Dedifferentiated amniotic fluid mesenchymal stem cell (primary cell): ENCODE results near the gene LRRC34.
A peak's percentile ranks its signal among the peaks of the same experiment; 100 is the strongest.

Experiments
- DNase-seq: peaks from one replicate; pipeline ENCODE4 v3.0.0-alpha.2; 2016; ENCODE audit errors: extremely low spot score

The LRRC34 gene

GRCh38 chr3:169812332-169813235 lies at the start of gene LRRC34, which contains the start of gene LRRIQ4:
TSS of gene LRRC34 (minus strand) at chr3:169812904. CDS start at chr3:169812548, 356 bp downstream.
TSS of gene LRRIQ4 (plus strand) at chr3:169812870. CDS start at chr3:169821922, 9,052 bp downstream.
- no peak for DNase-seq

DNA sequence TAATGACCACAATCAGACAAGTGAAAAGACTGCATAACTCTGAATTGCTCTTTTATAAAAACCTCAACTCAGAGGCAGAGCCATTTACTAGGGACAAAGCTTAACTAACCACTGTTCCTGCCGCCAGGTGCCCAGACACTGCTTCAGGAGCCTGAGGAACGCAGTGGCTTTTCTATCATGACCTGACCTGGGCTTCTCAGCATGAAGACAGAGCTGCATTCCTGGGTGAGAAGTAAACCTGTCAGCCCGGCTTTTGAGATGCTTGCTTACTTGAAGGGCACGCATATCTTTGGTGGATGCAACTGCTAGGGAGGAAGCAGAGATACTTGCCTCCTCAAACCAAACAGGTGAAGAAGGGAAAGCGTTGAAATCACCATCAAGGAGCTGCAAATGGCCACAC lies 49.2 kb upstream of the LRRC34 start:
- no peak for DNase-seq

DNA sequence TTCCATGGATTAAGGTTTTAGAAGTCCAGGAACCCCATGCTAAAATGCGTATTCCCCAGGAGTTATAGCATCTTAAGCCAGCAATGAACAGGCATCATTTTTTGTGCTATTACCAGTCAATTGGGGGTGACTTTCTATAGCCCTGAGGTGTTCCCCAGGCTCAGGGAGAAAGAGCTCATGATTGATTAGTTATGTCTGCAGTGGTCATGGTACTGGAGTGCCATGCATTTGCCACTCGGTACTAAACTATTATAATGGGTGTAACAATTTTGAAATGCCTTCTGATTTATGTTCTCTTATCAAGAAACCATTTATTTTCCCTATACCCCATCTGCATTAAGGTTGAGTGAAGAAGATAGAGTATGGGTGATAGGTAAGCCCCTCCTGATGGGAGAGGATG lies 45.1 kb upstream of the LRRC34 start:
- DNase-seq = no peak

DNA sequence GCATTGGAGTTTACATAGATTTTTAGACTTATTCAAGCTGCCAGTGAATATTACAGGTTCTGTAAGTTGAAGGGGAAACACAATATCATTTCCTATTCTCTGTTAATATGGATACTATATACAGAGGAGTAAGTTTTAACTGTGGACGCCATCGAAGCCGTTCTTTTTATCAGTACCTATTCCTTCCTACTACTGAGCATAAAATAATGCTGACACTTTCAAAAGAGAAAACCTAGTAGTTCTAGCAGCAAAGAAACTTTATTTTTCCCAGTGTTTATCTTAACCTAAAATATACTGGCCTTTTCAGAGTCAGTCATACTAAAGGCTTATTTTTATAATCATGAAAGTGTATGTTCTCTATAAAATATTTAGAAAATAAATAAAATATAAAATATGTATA lies 42.8 kb upstream of the LRRC34 start:
- DNase-seq = no peak

DNA sequence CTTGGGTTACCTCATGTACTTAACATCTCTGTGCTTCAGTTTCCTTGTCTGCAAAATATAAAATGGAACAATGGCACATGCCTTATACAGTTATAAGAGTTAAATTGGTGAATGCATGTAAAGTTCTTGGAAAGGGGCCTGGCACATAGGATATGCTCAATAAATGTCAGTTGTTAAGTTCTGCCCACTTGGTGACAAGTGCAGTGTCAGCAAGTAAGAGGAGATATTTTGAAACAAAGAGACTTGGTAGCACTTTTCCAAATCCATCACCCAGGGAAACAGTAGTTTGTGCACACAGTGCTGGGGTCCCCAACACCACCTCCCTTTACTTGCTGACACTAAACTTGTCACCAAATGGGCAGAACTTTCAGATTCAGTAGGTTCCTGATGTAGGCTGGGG lies 37.9 kb upstream of the LRRC34 start:
- DNase-seq = no peak

GRCh38 chr3:169848741-169849140 lies 36.0 kb upstream of the LRRC34 start:
- DNase-seq = no peak

- no peak for DNase-seq
These were observed 35.2 kb upstream of the LRRC34 start for GRCh38 chr3:169847896-169848295.

DNA sequence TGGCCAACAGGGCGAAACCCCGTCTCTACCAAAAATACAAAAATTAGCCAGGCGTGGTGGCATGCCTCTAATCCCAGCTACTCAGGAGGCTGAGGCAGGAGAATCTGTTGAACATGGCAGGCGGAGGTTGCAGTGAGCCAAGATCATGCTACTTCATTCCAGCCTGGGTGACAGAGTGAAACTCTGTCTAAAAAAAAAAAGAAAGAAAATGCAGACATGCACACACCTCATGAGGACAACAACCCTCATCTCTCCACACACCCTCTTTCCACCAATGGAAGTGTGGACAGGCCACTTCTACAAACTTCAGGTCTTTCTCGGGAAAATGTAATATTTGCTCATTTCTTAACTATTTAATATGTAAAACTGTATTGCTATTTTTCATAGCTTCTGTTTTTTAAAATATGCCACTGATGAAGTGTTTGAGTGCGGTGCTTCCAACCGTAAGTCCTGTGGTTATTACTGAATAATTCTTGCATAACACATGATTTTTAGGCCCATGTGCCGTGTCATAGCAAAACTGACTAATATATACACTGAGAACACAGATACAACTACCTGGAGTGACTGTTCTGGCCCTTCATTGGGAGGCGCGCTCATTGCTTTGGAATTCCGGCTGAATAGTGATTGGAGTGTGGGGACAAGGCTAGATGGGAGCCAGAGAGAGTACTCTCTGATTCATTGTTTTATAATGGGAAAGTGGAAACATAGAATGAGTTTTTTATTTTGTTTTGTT lies 33.9 kb upstream of the LRRC34 start:
- DNase-seq = no peak

DNA sequence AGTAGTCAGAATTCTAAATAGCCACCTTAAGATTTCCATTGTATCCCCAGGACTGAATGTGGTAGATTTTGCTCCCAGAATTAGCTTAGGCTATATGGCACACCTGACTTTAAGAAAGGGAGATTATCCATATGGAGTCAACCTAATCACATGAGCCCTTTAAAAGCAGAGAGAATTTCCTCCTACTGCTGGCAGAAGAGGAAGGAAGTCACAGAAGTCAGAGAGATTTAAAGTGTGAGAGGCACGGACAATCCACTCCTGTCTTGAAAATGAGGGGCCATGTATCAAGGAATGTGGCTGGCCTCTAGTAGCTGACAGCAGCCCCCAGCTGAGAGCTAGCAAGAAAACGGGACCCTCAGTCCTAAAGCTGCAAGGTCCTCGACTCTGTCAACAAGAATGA lies 30.3 kb upstream of the LRRC34 start:
- no peak for DNase-seq

GRCh38 chr3:169841171-169841570 lies 28.5 kb upstream of the LRRC34 start:
- DNase-seq = no peak

DNA sequence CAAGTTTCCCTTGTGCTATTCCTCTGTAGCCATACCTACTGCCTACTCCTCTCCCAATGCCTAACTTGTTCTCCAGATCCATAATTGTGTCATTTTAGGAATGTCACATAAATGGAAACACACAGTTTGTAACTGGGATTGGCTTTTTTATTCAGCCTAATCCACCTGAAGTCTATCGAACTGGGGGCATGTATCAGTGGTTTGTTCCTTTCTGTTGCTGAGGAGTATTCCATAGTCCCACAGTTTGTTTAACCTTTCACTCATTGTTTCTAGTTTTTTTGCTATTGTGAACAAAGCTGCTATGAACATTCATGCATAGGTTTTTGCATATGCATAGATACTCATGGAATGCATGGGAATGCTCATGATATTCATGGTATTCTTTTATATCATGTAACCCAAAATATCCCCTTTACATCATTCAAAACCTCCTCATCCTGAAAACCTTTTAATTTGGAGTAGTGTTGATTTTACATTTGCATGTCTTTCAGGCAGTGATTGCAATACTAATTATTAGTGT lies 25.9 kb upstream of the LRRC34 start:
- no peak for DNase-seq

- DNase-seq = no peak
These were observed 24.2 kb upstream of the LRRC34 start for GRCh38 chr3:169836942-169837275.

DNA sequence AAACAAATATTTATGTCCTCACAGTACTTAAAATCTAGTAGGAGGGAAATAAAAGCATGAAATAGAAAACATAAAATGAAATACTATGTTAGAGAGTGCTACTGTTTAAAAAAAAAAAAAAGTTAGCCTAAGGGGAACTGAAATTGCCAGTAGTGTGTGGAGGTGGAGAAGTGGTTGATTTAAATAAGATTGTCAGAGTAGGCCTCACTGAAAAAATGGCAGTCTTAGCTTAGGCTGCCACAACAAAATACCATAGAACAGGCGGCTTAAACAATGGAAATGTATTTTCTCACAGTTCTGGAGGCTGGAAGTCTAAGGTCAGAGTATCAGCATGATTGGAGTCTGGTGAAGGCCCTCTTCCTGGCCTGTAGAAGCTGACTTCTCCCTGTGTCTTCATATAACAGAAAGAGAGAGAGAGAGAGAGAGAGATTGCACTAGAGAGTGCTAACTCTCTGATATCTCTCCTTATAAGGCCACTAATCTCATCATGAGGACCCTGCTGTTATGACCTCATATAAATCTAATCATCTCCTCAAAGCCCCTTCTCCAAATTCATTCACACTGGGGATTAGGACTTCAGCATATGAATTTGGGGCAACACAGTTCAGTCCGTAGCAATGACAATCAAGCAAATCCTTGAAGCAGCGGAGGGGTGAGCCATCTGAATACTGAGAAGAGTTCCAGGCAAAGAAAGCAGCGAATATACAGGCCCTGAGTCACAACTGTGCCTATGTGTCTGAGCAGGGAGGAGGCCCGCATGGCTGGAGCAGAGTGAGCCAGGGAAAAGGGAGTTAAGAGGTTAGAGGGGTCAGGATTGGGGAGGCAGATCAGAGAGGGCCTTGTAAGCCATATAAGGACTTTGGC lies 23.6 kb upstream of the LRRC34 start:
- DNase-seq = no peak

DNA sequence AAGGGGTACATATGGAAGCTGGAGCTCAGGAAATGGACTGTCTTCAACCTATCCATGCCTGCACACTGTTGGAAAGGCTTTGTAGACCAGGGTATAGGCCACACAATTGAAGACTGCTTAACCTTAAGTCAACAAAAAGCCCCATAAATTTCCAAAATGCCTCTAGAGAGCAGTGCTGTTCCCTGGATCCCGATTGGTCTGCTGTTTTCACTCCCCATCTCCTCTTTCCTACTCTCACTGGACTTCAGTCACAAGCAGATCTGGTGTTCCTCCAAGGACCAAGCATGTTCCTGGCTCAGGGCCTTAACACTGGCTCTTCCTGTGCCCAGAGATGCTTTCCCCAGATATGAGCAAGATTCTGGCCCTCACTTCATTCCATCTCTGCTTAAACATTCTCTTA lies 22.8 kb upstream of the LRRC34 start:
- no peak for DNase-seq

DNA sequence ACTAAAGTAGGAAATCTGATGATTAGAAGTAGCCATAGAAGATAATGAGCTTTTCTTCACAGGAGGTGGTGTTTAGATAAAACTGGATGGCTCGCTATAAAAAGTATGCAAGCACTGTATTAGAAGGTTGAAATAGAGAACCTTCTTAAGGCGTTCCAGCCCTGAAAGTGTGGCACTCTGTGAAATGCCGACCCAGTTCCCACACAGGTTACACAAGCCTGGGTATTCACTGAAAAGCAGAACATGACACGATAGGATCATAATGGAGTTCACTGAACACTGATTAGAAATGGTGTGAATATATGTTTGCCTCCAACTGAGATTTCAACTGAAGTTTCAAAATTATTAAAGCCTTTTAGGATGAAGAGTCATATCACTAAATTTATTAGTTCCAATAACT lies 15.0 kb upstream of the LRRC34 start:
- DNase-seq = no peak

- no peak for DNase-seq
These were observed 12.6 kb upstream of the LRRC34 start for GRCh38 chr3:169825316-169825715.

GRCh38 chr3:169822983-169823382 lies 10.3 kb upstream of the LRRC34 start:
- DNase-seq = no peak

- no peak for DNase-seq
These were observed 9.8 kb upstream of the LRRC34 start for GRCh38 chr3:169822540-169822939.

- DNase-seq = no peak
These were observed 9.4 kb upstream of the LRRC34 start for GRCh38 chr3:169822091-169822490.

DNA sequence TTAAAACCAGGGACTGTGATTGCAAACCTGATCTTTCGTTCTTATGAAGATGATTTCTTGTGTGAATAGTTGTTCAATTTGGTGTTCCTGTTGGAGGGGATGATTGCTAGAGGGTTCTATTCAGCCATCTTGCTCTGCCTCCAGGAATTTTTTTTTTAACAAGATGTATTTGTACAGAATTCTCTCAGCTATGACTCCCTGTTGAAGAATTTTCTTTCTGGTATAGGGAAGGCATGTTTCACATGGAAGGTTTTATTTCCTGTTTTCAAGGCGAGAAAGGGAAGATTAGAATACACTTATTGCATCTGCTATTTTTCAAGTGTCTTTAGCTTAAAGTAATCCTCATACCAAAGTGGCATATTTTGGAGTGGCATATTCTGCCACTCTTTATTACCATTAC lies 5.6 kb upstream of the LRRC34 start:
- DNase-seq = peak; percentile 30

DNA sequence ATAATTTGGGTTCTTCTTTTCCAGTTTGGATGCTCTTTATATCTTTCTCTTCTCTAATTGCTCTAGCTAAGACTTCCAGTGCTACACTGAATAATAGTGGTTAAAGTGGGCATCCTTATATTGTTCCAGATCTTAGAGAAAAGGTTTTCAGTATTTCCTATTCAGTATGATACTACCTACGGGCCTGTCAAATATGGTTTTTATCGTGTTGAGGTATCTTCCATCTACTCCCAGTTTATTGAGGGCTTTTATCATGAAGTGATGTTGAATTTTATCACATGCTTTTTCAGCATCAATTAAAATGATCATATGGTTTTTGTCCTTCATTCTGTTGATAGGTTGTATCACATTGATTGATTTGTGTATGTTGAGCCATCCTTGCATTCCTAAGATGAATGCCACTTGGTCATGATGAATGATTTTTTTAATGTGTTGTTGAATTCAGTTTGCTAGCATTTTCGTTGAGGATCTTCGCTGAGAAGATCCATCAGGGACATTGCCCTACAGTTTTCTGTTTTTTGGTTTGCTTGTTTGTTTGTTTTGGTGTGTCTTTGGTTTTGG lies 3.0 kb upstream of the LRRC34 start:
- no peak for DNase-seq
